ENCODE data around the gene RPS29.
"Not testable (repeated sequence)": the region's sequence is repeated elsewhere in the genome, so short reads cannot be mapped to it uniquely, and the experiment has no call there.

Gene RPS29

GRCh38 chr14:49585803-49586672 is at the start of gene RPS29:
Gene RPS29, minus strand, starts transcription at chr14:49586380. Its CDS starts 34 bp downstream, at chr14:49586346.
- DNase-seq, result peak; percentile 99

GRCh38 chr14:49634547-49635334 is 48.6 kb upstream of the RPS29 start, which contains the start of gene DNAAF2:
Gene DNAAF2, minus strand, starts transcription at chr14:49635244. Its CDS starts 95 bp downstream, at chr14:49635149.
- peak; percentile 66 for DNase-seq

- peak; percentile 96 for DNase-seq
Measured at GRCh38 chr14:49633640-49634546, 47.7 kb upstream of the RPS29 start.

DNA sequence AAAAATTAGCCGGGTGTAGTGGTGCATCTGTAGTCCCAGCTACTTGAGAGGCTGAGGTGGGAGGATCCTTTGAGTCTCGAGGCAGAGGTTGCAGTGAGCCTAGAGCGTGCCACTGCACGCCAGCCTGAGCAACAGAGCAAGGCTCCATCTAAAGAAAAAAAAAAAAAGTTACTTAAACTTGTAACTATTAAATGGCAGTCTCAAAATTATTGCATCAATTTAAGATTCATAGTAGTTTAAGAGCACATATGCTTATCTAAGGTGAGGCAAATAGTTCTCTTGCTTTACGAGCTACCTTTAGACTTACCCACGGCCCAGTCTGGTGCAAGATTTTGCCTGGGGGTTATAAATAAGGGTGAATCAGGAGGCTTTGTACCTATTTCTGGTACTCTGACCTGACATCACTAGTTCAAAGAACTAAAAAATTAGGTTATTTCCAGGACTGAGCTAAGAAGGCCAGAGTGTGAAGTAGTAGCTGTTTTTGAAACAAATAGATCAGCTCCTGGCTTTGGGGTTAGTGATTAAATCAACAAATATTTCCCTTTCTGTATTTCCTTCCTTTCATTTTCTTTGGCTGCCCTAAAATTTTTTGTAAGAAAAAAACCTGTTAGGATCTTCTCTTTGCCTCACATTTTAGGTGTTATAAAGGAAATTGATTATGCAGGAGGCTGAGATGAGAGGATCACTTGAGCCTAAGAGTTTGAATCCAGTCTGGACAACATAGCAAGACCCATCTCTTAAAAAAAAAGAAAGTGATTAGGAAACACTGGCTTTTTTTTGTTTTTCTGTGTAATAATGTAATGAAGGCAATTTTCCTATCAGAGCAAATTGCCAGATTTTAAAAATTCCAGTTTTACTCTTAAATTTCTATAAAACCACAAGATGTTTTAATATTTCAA is 38.0 kb upstream of the RPS29 start:
- peak; percentile 53 for DNase-seq

GRCh38 chr14:49623387-49623786 is 37.2 kb upstream of the RPS29 start:
- DNase-seq, result no peak

- no peak for DNase-seq
Measured at GRCh38 chr14:49622022-49622607, 35.9 kb upstream of the RPS29 start.

DNA sequence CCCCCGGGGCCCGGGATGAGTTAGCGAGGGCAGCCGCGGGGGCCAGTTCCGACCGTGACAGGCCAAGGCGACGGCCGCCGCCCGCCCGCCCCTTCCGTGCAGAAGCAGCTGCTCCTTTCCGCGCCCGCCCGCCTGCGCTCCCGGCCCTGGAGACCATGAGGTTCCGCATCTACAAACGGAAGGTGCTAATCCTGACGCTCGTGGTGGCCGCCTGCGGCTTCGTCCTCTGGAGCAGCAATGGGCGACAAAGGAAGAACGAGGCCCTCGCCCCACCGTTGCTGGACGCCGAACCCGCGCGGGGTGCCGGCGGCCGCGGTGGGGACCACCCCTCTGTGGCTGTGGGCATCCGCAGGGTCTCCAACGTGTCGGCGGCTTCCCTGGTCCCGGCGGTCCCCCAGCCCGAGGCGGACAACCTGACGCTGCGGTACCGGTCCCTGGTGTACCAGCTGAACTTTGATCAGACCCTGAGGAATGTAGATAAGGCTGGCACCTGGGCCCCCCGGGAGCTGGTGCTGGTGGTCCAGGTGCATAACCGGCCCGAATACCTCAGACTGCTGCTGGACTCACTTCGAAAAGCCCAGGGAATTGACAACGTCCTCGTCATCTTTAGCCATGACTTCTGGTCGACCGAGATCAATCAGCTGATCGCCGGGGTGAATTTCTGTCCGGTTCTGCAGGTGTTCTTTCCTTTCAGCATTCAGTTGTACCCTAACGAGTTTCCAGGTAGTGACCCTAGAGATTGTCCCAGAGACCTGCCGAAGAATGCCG is 35.1 kb upstream of the RPS29 start:
- DNase-seq, result peak; percentile 67

- DNase-seq, result peak; percentile 99
Measured at GRCh38 chr14:49620182-49621113, 34.3 kb upstream of the RPS29 start, which contains the start of the genes MGAT2 and RPL36AL. Gene MGAT2, plus strand, starts transcription at chr14:49620799. Its CDS starts 470 bp downstream, at chr14:49621269. Gene RPL36AL, minus strand, starts transcription at chr14:49620626. Its CDS starts 1,522 bp downstream, at chr14:49619104.

DNA sequence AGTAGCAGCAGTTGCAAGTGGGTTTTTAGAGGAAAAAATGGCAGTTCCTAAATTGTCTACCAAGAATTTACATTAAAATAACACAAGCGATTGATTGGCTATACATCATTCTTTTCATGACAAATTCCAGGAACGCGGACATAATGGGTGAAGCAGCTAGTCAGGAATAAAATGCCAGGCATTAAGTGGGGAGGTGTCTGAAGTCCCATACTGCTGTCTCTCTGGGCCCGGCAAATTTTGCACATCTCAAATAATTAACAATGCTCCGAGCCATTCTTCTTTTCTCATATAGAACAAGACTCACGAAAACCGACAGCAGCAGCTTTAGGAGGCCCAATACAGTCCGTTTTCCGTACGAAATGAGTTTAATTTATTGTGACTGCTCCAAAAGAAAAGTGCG is 33.5 kb upstream of the RPS29 start:
- DNase-seq, result no peak

GRCh38 chr14:49619273-49619672 is 33.1 kb upstream of the RPS29 start:
- DNase-seq, result not testable (repeated sequence)

DNA sequence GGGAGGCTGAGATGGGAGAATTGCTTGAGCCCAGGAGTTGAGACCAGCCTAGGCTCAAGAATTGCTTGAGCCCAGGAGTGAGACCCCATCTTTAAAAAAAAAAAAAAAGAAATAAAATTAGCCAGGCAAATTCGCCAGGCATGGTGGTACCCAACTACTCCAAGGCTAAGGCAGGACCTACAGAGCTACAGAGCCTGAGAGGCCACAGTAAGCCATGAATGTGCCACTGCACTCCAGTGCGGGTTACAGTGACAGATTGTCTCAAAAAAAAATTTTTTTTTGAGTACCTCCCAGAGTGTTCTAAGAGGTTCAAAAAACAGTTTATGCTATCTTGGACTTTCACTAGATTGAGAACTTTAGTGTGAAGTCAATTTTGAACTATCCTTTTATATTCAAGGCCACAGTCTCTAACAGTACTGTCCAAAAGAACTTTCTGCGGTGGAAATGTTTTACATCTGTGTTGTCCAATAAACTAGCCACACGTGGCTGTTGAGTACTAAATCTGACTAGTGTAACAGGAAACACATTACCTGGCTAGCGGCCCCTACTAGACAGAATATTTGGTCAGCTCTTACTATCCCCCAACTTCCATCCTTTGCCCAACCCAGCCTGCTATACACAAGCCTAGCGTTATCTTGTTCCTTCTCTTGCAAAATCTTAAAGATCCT is 31.8 kb upstream of the RPS29 start:
- DNase-seq, result no peak

DNA sequence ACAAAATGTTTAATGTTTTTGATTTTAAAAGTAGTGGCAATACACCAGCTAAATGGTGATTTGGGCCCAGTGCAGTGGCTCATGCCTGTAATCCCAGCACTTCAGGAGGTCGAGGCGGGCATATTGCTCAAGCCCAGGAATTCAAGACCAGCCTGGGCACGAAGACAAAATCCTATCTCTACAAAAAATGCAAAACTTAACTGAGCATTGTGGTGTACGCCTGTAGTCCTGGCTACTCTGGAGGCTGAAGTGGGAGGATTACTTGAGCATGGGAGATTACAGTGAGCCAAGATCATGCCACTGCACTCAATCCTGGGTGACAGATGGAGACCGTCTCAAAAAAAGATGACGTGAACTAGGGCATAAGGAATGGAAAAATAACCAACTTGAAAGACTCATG is 29.6 kb upstream of the RPS29 start:
- DNase-seq, result no peak

DNA sequence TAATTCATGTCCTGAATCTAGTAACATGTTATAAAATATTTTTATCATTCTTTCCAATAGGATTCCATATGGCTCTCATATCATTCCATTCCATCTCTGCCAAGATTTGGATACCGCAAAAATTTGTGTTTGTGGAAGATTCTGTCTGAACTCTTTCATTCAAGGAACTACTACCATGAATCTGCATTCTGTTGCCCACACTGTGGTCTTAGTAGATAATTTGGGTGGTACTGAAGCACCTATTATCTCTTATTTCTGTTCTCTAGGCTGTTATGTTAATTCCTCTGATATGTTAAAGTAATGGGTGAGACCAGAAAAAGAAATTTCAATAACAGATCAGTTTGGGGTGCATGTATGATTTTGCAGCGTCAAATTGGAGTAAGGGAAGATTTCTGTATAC is 28.0 kb upstream of the RPS29 start:
- no peak for DNase-seq

DNA sequence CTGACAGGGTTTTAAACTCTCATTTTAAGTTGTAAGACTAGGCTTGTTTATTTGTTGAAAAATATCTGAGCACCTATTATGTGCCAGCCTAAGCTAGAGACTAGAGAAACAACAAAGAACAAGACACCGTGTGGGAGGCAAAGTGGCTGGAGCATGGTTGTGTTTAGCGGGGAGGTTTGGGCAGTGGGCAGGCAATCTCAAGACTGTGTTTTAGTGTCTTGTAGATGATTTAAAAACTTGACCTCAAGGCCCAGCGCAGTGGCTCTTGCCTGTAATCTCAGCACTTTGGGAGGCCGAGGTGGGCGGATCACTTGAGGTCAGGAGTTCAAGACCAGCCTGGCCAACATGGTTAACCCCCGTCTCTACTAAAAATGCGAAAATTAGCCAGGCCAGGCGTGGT is 26.5 kb upstream of the RPS29 start:
- no peak for DNase-seq

- no peak for DNase-seq
Measured at GRCh38 chr14:49612251-49612650, 26.1 kb upstream of the RPS29 start.

DNA sequence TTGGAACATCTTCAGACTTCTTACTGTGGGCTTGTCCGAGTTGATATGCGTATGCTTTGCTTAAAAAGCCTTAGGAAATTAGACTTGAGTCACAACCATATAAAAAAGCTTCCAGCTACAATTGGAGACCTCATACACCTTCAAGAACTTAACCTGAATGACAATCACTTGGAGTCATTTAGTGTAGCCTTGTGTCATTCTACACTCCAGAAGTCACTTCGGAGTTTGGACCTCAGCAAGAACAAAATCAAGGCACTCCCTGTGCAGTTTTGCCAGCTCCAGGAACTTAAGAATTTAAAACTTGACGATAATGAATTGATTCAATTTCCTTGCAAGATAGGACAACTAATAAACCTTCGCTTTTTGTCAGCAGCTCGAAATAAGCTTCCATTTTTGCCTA is 21.4 kb upstream of the RPS29 start:
- no peak for DNase-seq

- DNase-seq, result peak; percentile 87
Measured at GRCh38 chr14:49598485-49599300, 12.5 kb upstream of the RPS29 start, which contains the start of gene LRR1. Gene LRR1, plus strand, starts transcription at chr14:49598940. Its CDS starts 81 bp downstream, at chr14:49599021.

DNA sequence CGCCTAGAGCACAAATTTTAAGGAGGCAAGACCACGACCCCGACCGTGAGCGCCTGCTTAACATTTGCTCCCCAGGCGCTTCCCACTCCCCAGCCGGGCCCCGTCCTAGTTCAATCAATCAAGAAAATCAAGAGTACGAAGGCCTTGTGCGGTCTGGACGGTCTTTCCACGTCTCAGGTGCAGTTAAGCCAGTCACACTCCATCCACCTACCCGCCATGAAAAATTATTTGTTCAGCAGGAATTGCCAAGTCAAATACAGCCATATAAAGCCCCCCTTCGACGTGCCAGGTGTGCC is 12.0 kb upstream of the RPS29 start:
- DNase-seq, result no peak
